GM13976 (cell line): ENCODE data around the gene ZNF837.

Experiments used
- DNase-seq: peaks from one replicate; pipeline ENCODE4 v3.0.0; 2012; ENCODE audit warnings: low spot score
- in situ Hi-C: fragments of 300-500 bp; cut with MboI; formaldehyde crosslinking; loops from one replicate; pipeline ENCODE4 v1.12.0; 2022; ENCODE audit warnings: low sequenced_read_pairs, mixed read lengths, inconsistent platforms; ENCODE audit not compliant: unreplicated experiment
- TF ChIP-seq, protein P1 (sequence below): IDR thresholded peaks from 2 replicates; pipeline ENCODE4 v1.5.1; 2012; ENCODE audit warnings: borderline replicate concordance, mild to moderate bottlenecking; ENCODE audit not compliant: insufficient read depth; ENCODE audit errors: extremely low read depth, missing control alignments, control extremely low read depth

Gene ZNF837

DNA sequence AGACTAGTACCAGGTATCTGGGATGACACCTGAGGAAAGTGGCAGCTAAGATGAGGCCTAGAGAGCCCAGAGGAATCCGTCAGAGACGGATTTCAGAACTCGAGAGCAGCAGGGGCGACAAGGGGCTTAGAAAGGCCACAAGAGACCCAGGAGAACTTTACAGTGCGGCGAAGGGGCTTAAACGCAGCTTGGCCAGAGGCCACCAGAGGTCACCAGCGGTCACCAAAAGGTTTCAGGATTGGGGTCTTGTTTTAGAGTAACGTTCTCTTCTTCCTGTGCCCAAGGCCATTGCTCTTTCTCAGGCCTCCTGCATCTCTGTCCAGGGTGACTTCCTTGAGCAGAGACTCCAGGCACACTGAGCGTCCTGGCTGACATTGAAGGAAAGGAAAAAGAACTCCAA is 51.8 kb downstream of the ZNF837 start:
- DNase-seq: no peak
- TF ChIP-seq, protein P1, sequence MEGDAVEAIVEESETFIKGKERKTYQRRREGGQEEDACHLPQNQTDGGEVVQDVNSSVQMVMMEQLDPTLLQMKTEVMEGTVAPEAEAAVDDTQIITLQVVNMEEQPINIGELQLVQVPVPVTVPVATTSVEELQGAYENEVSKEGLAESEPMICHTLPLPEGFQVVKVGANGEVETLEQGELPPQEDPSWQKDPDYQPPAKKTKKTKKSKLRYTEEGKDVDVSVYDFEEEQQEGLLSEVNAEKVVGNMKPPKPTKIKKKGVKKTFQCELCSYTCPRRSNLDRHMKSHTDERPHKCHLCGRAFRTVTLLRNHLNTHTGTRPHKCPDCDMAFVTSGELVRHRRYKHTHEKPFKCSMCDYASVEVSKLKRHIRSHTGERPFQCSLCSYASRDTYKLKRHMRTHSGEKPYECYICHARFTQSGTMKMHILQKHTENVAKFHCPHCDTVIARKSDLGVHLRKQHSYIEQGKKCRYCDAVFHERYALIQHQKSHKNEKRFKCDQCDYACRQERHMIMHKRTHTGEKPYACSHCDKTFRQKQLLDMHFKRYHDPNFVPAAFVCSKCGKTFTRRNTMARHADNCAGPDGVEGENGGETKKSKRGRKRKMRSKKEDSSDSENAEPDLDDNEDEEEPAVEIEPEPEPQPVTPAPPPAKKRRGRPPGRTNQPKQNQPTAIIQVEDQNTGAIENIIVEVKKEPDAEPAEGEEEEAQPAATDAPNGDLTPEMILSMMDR: peak; percentile 13
- in situ Hi-C loops: no loop called here

DNA sequence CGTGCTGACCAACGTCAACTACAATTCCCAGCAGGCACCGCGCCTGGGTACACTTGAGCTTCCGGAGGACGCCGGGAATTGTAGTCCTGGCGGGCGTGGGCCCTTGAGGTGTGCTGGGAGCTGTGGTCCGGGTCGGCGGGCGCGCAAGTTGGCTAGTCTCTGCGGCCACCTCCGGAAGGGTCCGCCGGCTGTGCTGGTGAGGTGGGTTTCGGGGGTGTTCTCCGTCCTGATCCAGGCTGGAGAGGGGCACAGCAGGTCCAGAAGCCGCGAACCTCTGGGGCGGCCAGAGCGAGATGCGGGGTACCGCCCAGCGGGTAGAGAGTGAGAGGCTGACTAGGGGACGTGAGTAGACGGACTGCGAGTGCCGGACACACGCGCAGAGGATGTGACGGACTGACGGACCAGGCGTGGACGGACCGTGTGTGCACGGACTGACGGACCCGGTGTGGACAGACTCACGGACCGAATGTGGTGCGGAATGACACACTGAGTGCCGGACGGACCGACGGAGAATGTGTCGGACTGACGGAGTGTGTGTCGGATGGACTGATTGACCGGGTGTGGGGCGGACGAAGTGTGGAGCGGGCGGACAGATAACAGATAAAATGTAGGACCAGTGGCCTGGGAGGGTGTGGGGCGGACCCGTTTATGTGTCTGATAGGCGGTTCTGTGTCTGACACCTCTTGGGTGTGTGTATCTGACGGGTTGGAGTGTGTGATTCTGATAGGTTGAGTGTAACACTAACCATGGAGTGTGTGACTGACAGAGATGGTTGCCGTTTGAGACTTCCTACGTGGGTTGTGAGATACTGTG is 53.7 kb downstream of the ZNF837 start, which contains the start of gene ZSCAN22:
Gene ZSCAN22 (plus strand): TSS at position 81 of the 813 bp plus-strand sequence. CDS start 7,809 bp downstream, outside the sequence.
- TF ChIP-seq, protein P1: no peak
- peak; percentile 97 for DNase-seq
- in situ Hi-C loops: no loop called here

DNA sequence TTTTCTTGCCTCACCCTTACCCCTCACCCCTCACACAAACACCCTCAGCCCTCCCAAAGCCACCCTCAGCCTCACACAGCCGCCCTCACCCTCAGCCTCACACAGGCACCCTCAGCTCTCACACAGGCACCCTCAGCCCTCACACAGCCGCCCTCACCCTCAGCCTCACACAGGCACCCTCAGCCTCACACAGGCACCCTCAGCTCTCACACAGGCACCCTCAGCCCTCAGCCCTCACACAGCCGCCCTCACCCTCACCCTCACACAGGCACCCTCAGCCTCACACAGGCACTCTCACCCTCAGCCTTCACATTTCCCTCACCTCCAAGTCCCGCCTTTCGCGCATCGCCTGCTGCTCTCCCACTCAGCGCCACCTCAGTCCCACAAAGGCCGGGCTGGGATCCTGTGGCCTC is 54.3 kb downstream of the ZNF837 start:
- TF ChIP-seq, protein P1: no peak
- in situ Hi-C loops: no loop called here
- DNase-seq: no peak

DNA sequence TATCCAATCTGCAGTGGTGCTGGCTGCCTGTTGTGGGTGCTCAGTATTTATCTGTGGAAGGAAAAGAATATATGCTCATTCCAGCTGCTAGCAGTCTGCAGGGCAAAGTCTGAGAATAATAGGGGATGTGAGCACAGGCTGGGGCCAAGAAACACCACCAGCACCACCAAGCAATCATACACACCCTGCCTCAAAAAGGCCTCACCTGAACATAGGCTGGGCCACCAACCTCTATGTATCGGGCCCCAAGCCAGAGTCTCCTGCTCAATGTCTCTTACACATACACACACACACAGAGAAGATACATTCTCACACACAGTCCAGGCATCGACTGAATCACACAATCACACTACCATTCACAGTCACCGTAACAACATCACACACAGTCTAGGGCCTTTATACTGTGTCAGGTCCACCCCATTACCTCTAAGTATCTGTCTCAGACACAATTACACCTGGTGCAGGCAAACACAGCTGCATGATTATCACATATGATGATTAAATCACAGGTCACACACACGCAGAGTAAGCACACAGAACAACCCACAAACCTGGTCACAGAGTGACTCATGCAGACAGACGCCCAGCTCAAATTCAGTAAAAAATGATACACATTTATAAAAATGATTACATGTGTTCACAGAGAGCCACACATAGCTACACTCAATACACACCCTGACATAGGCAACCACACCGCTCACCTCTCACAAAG is 55.4 kb downstream of the ZNF837 start:
- DNase-seq: no peak
- in situ Hi-C loops: no loop called here
- TF ChIP-seq, protein P1: no peak

DNA sequence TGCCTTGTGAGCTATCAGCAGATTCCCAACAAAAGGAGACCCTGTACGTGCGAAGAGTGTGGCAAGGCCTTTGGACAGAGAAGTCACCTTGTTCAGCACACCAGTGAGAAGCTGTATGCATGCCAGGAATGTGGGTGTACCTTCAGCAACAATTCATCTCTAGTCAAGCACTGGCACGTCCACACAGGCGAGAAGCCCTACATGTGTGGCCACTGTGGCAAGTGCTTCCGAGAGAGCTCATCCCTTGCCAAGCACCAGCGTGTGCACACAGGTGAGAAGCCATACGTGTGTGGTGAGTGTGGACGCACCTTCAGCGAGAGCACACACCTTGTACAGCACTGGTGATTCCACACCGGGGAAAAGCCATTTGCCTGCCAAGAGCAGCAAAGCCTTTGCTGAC is 61.6 kb downstream of the ZNF837 start:
- TF ChIP-seq, protein P1: no peak
- in situ Hi-C loops: no loop called here
- DNase-seq: no peak

DNA sequence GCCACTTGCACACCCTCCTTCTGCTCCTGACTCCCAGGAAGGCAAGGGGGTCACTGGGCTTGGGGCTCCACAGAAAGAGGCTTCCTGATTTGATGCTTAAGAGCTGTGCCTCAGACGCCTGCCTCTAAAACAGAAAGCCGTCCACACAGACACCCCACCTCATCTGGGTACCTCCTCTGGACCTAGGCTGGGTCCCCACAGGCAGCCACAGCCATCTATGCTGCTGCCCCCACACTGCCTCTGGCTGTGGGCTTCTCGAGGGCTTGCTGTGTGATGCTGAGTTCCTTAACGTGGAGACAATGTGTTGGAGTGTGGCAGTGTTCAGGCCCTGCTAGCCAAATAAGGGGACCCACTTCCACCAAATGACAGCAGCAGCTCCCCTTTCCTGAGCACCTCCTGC is 62.5 kb downstream of the ZNF837 start:
- TF ChIP-seq, protein P1: no peak
- DNase-seq: no peak
- in situ Hi-C loops: no loop called here
